Activated B cell treated with CpG ODN at 0.5 μM for 24 hours (primary cell): ENCODE data around the gene TTLL3. TPM values are rescaled to one million over a fixed set of nuclear protein-coding genes. Genes with fewer than 3 reads are reported as not detected.

ENCODE experiments used
- ATAC-seq: fragments of 200-7000 bp; cut with Tn5 transposase; one replicate; pipeline ENCODE4 v1.10.0; 2021; ENCODE audit warnings: low read depth, mild to moderate bottlenecking, moderate library complexity
- CTCF ChIA-PET: fragments of 350-600 bp; sonication (Branson Sonifier 250); formaldehyde crosslinking; loops from one replicate; lab custom pipeline; 2021; ENCODE audit warnings: antibody characterized with exemption; lab: Charles Lee
- POLR2A ChIA-PET: fragments of 350-600 bp; sonication (Branson Sonifier 250); formaldehyde crosslinking; loops from one replicate; lab custom pipeline; 2021; ENCODE audit warnings: antibody characterized with exemption; lab: Charles Lee
- DNase-seq: peaks from one replicate; pipeline ENCODE4 v3.0.0; 2022
- H3K27ac Mint-ChIP-seq: one replicate; pipeline ENCODE4 v1.8.0; 2020; ENCODE audit warnings: mixed read lengths
- H3K27me3 Mint-ChIP-seq: one replicate; pipeline ENCODE4 v1.8.0; 2021; ENCODE audit warnings: mixed read lengths
- H3K36me3 Mint-ChIP-seq: one replicate; pipeline ENCODE4 v1.8.0; 2021; ENCODE audit warnings: low read depth, mixed read lengths
- H3K4me1 Mint-ChIP-seq: one replicate; pipeline ENCODE4 v1.8.0; 2021; ENCODE audit warnings: mixed read lengths
- H3K4me3 Mint-ChIP-seq: one replicate; pipeline ENCODE4 v1.8.0; 2020; ENCODE audit warnings: mild to moderate bottlenecking, mixed read lengths
- H3K9me3 Mint-ChIP-seq: one replicate; pipeline ENCODE4 v1.8.0; 2020; ENCODE audit warnings: mixed read lengths
- intact Hi-C: fragments of 100-400 bp; cut with micrococcal nuclease; formaldehyde crosslinking; loops from one replicate; pipeline ENCODE4 v1.15.1; 2024
- total RNA-seq: library from RNA; stranded (reverse); gene quantifications from 2 replicates; pipeline ENCODE4 v1.2.3, GENCODE V29; 2022
- TF ChIP-seq, protein P1 (sequence below): fragments of 200-600 bp; IDR thresholded peaks from one replicate; pipeline ENCODE4 v1.8.0; 2022; ENCODE audit warnings: antibody characterized with exemption, mild to moderate bottlenecking

The TTLL3 gene
- total RNA-seq, 1 donor from 2014 or later: 61.9 TPM

DNA sequence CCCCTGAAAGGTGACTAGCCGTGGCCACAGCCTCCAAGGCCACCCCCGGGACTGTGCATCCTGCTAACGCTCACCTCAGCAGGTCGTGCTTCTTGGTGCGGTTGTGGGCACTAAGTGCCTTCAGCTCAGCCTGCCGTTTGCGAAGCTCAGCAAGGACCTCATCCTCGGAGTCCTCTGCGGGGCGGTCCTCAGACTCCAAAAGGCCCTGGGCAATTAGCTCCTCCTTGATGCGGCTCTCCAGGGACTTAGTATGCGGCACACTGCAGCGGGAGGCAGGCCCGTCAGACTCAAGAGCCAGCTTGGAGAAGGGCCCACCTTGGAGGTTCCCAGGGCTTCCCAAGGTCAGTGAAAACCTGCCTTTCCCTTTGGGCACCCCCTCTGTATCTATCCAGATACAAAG, 26.1 kb upstream of the TTLL3 start:
- CTCF ChIA-PET: no interaction called here
- Mint-ChIP-seq H3K4me1 (peaks cover 41% of the 10 kb centered on the region), H3K27ac (no peak overlapping the region), H3K9me3 (no peaks in the 10 kb centered on the region), H3K4me3 (no peak overlapping the region), H3K36me3 (peaks cover 51% of the 10 kb centered on the region), H3K27me3 (no peaks in the 10 kb centered on the region)
- no peak for DNase-seq
- TF ChIP-seq, protein P1, sequence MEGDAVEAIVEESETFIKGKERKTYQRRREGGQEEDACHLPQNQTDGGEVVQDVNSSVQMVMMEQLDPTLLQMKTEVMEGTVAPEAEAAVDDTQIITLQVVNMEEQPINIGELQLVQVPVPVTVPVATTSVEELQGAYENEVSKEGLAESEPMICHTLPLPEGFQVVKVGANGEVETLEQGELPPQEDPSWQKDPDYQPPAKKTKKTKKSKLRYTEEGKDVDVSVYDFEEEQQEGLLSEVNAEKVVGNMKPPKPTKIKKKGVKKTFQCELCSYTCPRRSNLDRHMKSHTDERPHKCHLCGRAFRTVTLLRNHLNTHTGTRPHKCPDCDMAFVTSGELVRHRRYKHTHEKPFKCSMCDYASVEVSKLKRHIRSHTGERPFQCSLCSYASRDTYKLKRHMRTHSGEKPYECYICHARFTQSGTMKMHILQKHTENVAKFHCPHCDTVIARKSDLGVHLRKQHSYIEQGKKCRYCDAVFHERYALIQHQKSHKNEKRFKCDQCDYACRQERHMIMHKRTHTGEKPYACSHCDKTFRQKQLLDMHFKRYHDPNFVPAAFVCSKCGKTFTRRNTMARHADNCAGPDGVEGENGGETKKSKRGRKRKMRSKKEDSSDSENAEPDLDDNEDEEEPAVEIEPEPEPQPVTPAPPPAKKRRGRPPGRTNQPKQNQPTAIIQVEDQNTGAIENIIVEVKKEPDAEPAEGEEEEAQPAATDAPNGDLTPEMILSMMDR: no peak
- POLR2A ChIA-PET: interaction anchor here (0.6 to 5.6 kb wide), 2 partner anchors 10 to 203 kb away, joined by 13 to 133 read pairs; partner anchors contain the start of genes ARPC4, EMC3 and TADA3
- intact Hi-C loops: no loop called here
- ATAC-seq: no peak

- Mint-ChIP-seq H3K27ac (no peak overlapping the region), H3K9me3 (no peaks in the 10 kb centered on the region), H3K4me3 (no peak overlapping the region), H3K4me1 (peaks cover 32% of the 10 kb centered on the region), H3K36me3 (peaks cover 61% of the 10 kb centered on the region), H3K27me3 (no peaks in the 10 kb centered on the region)
- no peak for DNase-seq
- CTCF ChIA-PET: no interaction called here
- intact Hi-C loops: no loop called here
- TF ChIP-seq, protein P1: no peak
- POLR2A ChIA-PET: interaction anchor here (0.9 kb wide), 1 partner anchor 49 kb away, joined by 4 read pairs; no protein-coding TSS in a partner anchor
- ATAC-seq: no peak
Measured at GRCh38 chr3:9784965-9785364, 25.1 kb upstream of the TTLL3 start.

GRCh38 chr3:9785602-9786001, 24.5 kb upstream of the TTLL3 start:
- ChIA-PET CTCF (no interaction called here), POLR2A (interaction anchor here (0.6 to 1.2 kb wide), 4 partner anchors 10 to 48 kb away, joined by 4 to 8 read pairs (median 6); partner anchors contain the start of gene OGG1)

DNA sequence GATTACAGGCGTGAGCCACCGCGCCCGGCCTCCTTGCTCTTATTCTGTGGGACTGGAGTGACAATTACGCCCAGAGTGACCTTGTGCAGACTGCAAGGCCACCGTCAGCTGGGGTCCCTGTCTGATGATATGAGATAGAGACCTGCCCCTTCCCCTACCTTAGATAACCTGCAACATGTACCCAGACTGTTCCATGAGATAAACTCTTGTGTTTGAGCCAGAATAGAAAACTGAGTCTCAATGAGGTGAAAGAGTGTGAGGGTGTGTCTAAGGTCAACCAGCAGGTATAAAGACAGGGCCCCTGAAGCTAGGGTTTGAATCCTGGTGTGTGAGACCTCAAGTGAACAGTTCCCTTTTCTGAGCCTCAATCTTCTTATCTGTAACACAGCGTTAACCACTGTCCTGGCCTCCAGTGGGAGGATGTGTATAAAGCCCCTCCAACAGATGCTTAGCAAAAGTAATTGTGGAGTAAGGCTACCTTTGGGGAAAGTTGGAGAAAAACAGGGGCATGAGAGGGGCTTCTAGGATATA, 23.8 kb upstream of the TTLL3 start:
- ChIA-PET CTCF (no interaction called here), POLR2A (interaction anchor here (1.2 kb wide), 2 partner anchors 9 to 36 kb away, joined by 4 to 8 read pairs; partner anchors contain the start of gene OGG1)
- H3K4me1 Mint-ChIP-seq: peaks cover 30% of the 10 kb centered on the region
- no peak overlapping the region for H3K27ac Mint-ChIP-seq
- intact Hi-C loops: no loop called here
- H3K9me3 Mint-ChIP-seq: no peaks in the 10 kb centered on the region
- no peak overlapping the region for H3K4me3 Mint-ChIP-seq
- peaks cover 66% of the 10 kb centered on the region for H3K36me3 Mint-ChIP-seq
- TF ChIP-seq, protein P1: no peak
- ATAC-seq (no peak), DNase-seq (no peak)
- H3K27me3 Mint-ChIP-seq: no peaks in the 10 kb centered on the region

More at GRCh38 chr3:9785602-9786001, 24.5 kb upstream of the TTLL3 start:
- H3K27ac Mint-ChIP-seq: no peak overlapping the region
- intact Hi-C loops: no loop called here
- TF ChIP-seq, protein P1: no peak
- no peak overlapping the region for H3K4me3 Mint-ChIP-seq
- H3K27me3 Mint-ChIP-seq: no peaks in the 10 kb centered on the region
- no peaks in the 10 kb centered on the region for H3K9me3 Mint-ChIP-seq
- ATAC-seq: no peak
- DNase-seq: no peak
- peaks cover 66% of the 10 kb centered on the region for H3K36me3 Mint-ChIP-seq
- peaks cover 30% of the 10 kb centered on the region for H3K4me1 Mint-ChIP-seq

DNA sequence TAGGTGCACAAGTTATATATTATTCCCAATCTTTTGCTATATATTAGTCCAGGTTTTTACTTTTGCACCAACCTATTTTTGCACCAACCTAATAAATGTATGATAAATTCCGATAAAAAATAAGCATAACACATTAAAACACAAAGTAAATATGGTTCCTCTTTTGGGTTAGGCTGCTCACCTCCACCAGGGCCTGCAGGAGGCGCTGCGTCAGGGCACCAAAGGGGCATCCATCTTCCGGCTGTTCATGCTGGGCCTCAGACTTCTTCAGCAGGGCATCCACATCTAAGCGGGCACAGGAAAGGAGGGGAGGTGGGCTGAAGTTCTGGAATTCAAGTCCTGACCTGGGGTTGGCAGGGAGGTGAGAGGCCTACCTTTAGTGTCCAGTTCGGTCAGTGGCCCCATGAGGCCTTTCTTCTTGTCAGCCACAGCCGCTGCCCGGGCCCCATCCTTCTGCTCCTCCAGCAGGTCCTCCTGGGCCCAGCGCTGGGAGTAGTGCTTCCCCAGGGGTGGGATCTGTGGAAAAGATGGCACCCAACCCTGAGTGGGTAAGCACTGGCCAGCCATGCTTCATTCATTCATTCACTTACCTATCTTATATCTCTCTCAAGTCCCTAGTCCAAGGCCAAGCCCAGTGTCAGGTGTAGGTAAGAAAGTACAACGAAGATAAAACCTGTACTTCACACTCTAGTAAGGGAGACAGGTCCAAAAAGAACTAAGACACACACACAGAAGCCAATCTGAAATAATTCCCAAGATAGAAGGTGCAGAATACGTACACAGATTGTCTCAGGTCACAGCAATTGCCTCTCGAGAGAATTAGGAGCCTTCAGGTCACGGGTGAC, 23.0 kb upstream of the TTLL3 start:
- Mint-ChIP-seq H3K4me1 (peaks cover 30% of the 10 kb centered on the region), H3K4me3 (no peak overlapping the region)

More for the DNA sequence above, 23.0 kb upstream of the TTLL3 start:
- Mint-ChIP-seq H3K27ac (no peak overlapping the region), H3K27me3 (no peaks in the 10 kb centered on the region), H3K36me3 (peaks cover 66% of the 10 kb centered on the region), H3K9me3 (no peaks in the 10 kb centered on the region)
- ATAC-seq (no peak), DNase-seq (no peak)
- ChIA-PET POLR2A (interaction anchor here (0.6 to 1.2 kb wide), 4 partner anchors 8 to 490 kb away, joined by 4 to 8 read pairs (median 5); partner anchors contain the start of gene OGG1), CTCF (no interaction called here)
- intact Hi-C loops: no loop called here
- TF ChIP-seq, protein P1: no peak
